Upper lobe of right lung (tissue), 1 donor: ENCODE results near the gene CCT2. TPM values are rescaled to one million over a fixed set of nuclear protein-coding genes. Genes with fewer than 3 reads are reported as not detected.

ENCODE experiments used
- ATAC-seq: fragments of 200-7000 bp; cut with Tn5 transposase; one replicate; pipeline ENCODE4 v1.9.1; 2020; ENCODE audit warnings: mild to moderate bottlenecking, moderate library complexity
- DNase-seq: peaks from one replicate; pipeline ENCODE4 v3.0.0-alpha.2; 2020
- H3K27ac ChIP-seq: fragments of 200-600 bp; one replicate; pipeline ENCODE4 v1.8.0; 2022
- H3K27me3 ChIP-seq: fragments of 200-600 bp; one replicate; pipeline ENCODE4 v1.8.0; 2022; ENCODE audit warnings: mild to moderate bottlenecking
- H3K36me3 ChIP-seq: fragments of 200-600 bp; one replicate; pipeline ENCODE4 v1.8.0; 2022
- H3K4me1 ChIP-seq: fragments of 200-600 bp; one replicate; pipeline ENCODE4 v1.8.0; 2022
- H3K4me3 ChIP-seq: fragments of 200-600 bp; one replicate; pipeline ENCODE4 v1.8.0; 2022; ENCODE audit warnings: mild to moderate bottlenecking
- H3K9me3 ChIP-seq: fragments of 200-600 bp; one replicate; pipeline ENCODE4 v1.8.0; 2022
- CTCF ChIP-seq: fragments of 200-600 bp; IDR thresholded peaks from one replicate; pipeline ENCODE4 v1.8.0; 2022; ENCODE audit warnings: antibody characterized with exemption
- intact Hi-C: fragments of 100-400 bp; cut with DNase I; formaldehyde crosslinking; loops from one replicate; pipeline ENCODE4 v1.11.0; 2022
- total RNA-seq: library from RNA; stranded (reverse); fragmentation: NEBNext Ultra II Directional; extraction: Animal tissue kit (Norgen Biotek cat#: 25700); gene quantifications from one replicate; pipeline ENCODE4 v1.2.1, GENCODE V29; 2021
- donor health status: DM: no; HTN: yes; CAD: no; lungs with severe emphysema.

CCT2 gene
- total RNA-seq, 1 donor from 2014 or later, result 90.8 TPM

- DNase-seq (no peak), ATAC-seq (no peak)
- peaks cover 76% of the 10 kb centered on the region for H3K36me3 ChIP-seq
- intact Hi-C loops, result no loop called here
- no peak for TF ChIP-seq CTCF
- H3K27me3 ChIP-seq, result no peaks in the 10 kb centered on the region
- peaks cover 9% of the 10 kb centered on the region for H3K4me1 ChIP-seq
- H3K4me3 ChIP-seq, result no peak overlapping the region
- no peaks in the 10 kb centered on the region for H3K9me3 ChIP-seq
- no peak overlapping the region for H3K27ac ChIP-seq
These were observed 3.8 kb downstream of the CCT2 start for GRCh38 chr12:69589082-69589481.

GRCh38 chr12:69595689-69596088, 10.4 kb downstream of the CCT2 start:
- no peak for DNase-seq
- peaks cover 100% of the 10 kb centered on the region for H3K36me3 ChIP-seq
- no peak overlapping the region for H3K4me3 ChIP-seq
- H3K27me3 ChIP-seq, result no peaks in the 10 kb centered on the region
- ATAC-seq, result no peak
- intact Hi-C loops, result no loop called here
- H3K9me3 ChIP-seq, result no peaks in the 10 kb centered on the region
- TF ChIP-seq CTCF, result no peak
- no peaks in the 10 kb centered on the region for H3K4me1 ChIP-seq
- H3K27ac ChIP-seq, result no peak overlapping the region

GRCh38 chr12:69598174-69598753, 13.0 kb downstream of the CCT2 start:
- no peak overlapping the region for H3K27ac ChIP-seq
- intact Hi-C loops, result no loop called here
- H3K4me1 ChIP-seq, result no peaks in the 10 kb centered on the region
- TF ChIP-seq CTCF, result no peak
- no peaks in the 10 kb centered on the region for H3K9me3 ChIP-seq
- H3K27me3 ChIP-seq, result no peaks in the 10 kb centered on the region
- H3K36me3 ChIP-seq, result peaks cover 100% of the 10 kb centered on the region
- no peak for DNase-seq
- no peak overlapping the region for H3K4me3 ChIP-seq
- ATAC-seq, result no peak

- no peak for DNase-seq
- H3K27ac ChIP-seq, result no peak overlapping the region
- H3K9me3 ChIP-seq, result no peaks in the 10 kb centered on the region
- intact Hi-C loops, result no loop called here
- no peak for ATAC-seq
- no peak overlapping the region for H3K4me3 ChIP-seq
- no peak for TF ChIP-seq CTCF
- no peaks in the 10 kb centered on the region for H3K4me1 ChIP-seq
- H3K27me3 ChIP-seq, result no peaks in the 10 kb centered on the region
- peaks cover 77% of the 10 kb centered on the region for H3K36me3 ChIP-seq
These were observed 15.5 kb downstream of the CCT2 start for GRCh38 chr12:69600804-69601203.

- peaks cover 64% of the 10 kb centered on the region for H3K36me3 ChIP-seq
- no peak overlapping the region for H3K27ac ChIP-seq
- ATAC-seq, result no peak
- H3K9me3 ChIP-seq, result no peaks in the 10 kb centered on the region
- no peak for DNase-seq
- H3K4me3 ChIP-seq, result no peak overlapping the region
- no peaks in the 10 kb centered on the region for H3K4me1 ChIP-seq
- no peaks in the 10 kb centered on the region for H3K27me3 ChIP-seq
- intact Hi-C loops, result no loop called here
- no peak for TF ChIP-seq CTCF
These were observed 16.9 kb downstream of the CCT2 start for GRCh38 chr12:69601962-69602685.
